GM12878 (cell line): Measurements from ENCODE around the gene PADI2. TPM values are rescaled to one million over a fixed set of nuclear protein-coding genes. Genes with fewer than 3 reads are reported as not detected.

Experiments
- ATAC-seq: fragments of 200-7000 bp; cut with Tn5 transposase; 3 replicates; pipeline ENCODE4 v1.9.1; 2020; ENCODE audit warnings: mild to moderate bottlenecking, moderate library complexity
- BruUV-seq: library from RNA; stranded (reverse); fragments of 400-500 nt; replicated peaks from 2 replicates; lab custom pipeline; 2021; lab: Mats Ljungman, UMichigan
- CTCF ChIA-PET: fragments of 300-600 bp; sonication (Branson Sonifier 250); formaldehyde crosslinking; extraction: SDS; loops from one replicate; lab custom pipeline; 2021; ENCODE audit warnings: inconsistent platforms; lab: Yijun Ruan, JAX
- POLR2A ChIA-PET: fragments of 350-600 bp; formaldehyde crosslinking; extraction: SDS; loops from one replicate; lab custom pipeline; 2021; ENCODE audit warnings: inconsistent platforms; lab: Charles Lee
- RAD21 ChIA-PET: fragments of 300-600 bp; sonication (Branson Sonifier 250); formaldehyde crosslinking; loops from one replicate; lab custom pipeline; 2023; ENCODE audit warnings: antibody characterized with exemption; ENCODE audit not compliant: unreplicated experiment; lab: Charles Lee
- SMC1A ChIA-PET: fragments of 300-600 bp; sonication (Branson Sonifier 250); formaldehyde crosslinking; loops from one replicate; lab custom pipeline; 2023; ENCODE audit not compliant: unreplicated experiment, uncharacterized antibody; lab: Charles Lee
- DNase-seq: peaks from one replicate; pipeline ENCODE4 v3.0.0-alpha.2; 2011; ENCODE audit warnings: low read depth, low spot score
- FAIRE-seq: peaks from 3 replicates; lab custom pipeline; 2011; peaks lifted over from hg19 to GRCh38; lab: Jason Lieb, UNC
- H2AFZ ChIP-seq: 2 replicates; pipeline ENCODE4 v1.6.0; 2011; ENCODE audit warnings: low read depth, low read length, control low read depth; ENCODE audit not compliant: control insufficient read depth
- H3K27ac ChIP-seq: 2 replicates; pipeline ENCODE4 v1.5.1; 2011; ENCODE audit warnings: control low read depth; ENCODE audit not compliant: control insufficient read depth, insufficient read depth
- H3K27me3 ChIP-seq, 2 experiments: replicated peaks in 1 of 2; 2 replicates each; pipeline versions ENCODE4 v1.6.0 to v1.6.1; 2011; ENCODE audit warnings: low read length in 1 of 2; ENCODE audit not compliant: control insufficient read depth in 2 of 2, insufficient read depth in 2 of 2
- H3K36me3 ChIP-seq, 2 experiments: 2 replicates each; pipeline ENCODE4 v1.5.1; 2011; ENCODE audit warnings: low read length in 1 of 2; ENCODE audit not compliant: control insufficient read depth in 2 of 2, insufficient read depth in 2 of 2
- H3K4me1 ChIP-seq: 2 replicates; pipeline ENCODE4 v1.6.1; 2011; ENCODE audit warnings: mild to moderate bottlenecking, low read length, moderate library complexity, mixed read lengths; ENCODE audit not compliant: control insufficient read depth, insufficient read depth
- H3K4me2 ChIP-seq: 2 replicates; pipeline ENCODE4 v1.6.0; 2011; ENCODE audit warnings: control low read depth; ENCODE audit not compliant: control insufficient read depth, insufficient read depth
- H3K4me3 ChIP-seq: fragments of 200-600 bp; sonication (generic); 2 replicates; pipeline ENCODE4 v1.5.1; 2016
- H3K79me2 ChIP-seq: 2 replicates; pipeline ENCODE4 v1.6.0; 2011; ENCODE audit warnings: low read length; ENCODE audit not compliant: control insufficient read depth, insufficient read depth
- H3K9ac ChIP-seq: 2 replicates; pipeline ENCODE4 v1.8.0; 2011; ENCODE audit warnings: low read length, control low read depth, mixed read lengths; ENCODE audit not compliant: control insufficient read depth, insufficient read depth
- H3K9me3 ChIP-seq: replicated peaks from 3 replicates; pipeline ENCODE4 v1.5.1; 2011; ENCODE audit warnings: mild to moderate bottlenecking, low read length; ENCODE audit not compliant: control insufficient read depth, insufficient read depth
- H4K20me1 ChIP-seq: 2 replicates; pipeline ENCODE4 v1.6.0; 2011; ENCODE audit not compliant: control insufficient read depth, insufficient read depth
- GATAD2B ChIP-seq: fragments of 450-650 bp; conservative IDR thresholded peaks from 2 replicates; pipeline ENCODE4 v1.6.1; 2017; ENCODE audit warnings: low read depth, mild to moderate bottlenecking, moderate library complexity
- TCF3 ChIP-seq: IDR thresholded peaks from 2 replicates; pipeline ENCODE4 v1.6.1; 2012; ENCODE audit warnings: low read depth, mild to moderate bottlenecking, low read length, borderline replicate concordance; ENCODE audit not compliant: insufficient read depth
- ZBTB33 ChIP-seq: fragments of 450-650 bp; IDR thresholded peaks from 2 replicates; pipeline ENCODE4 v1.6.1; 2017; ENCODE audit warnings: mild to moderate bottlenecking
- WGBS: methylation state at CpG from one replicate; pipeline ENCODE4 v1.1.6; 2016; ENCODE audit warnings: low lambda C conversion rate; ENCODE audit not compliant: insufficient replicate concordance, insufficient coverage; ENCODE audit errors: missing lambda C conversion rate; 5-methylcytosine and 5-hydroxymethylcytosine counted together
- in situ Hi-C: fragments of 300-500 bp; cut with MboI; formaldehyde crosslinking; loops from 9 replicates; pipeline ENCODE4 v1.14.3; 2018; ENCODE audit warnings: mixed read lengths
- intact Hi-C: fragments of 100-400 bp; cut with micrococcal nuclease; formaldehyde crosslinking; loops from one replicate; pipeline ENCODE4 v1.14.2; 2022; ENCODE audit not compliant: unreplicated experiment
- polyA plus RNA-seq, 11 experiments: library from polyadenylated mRNA; depleted of rRNA in 4 of 11; unstranded in 6 of 11; stranded (reverse) in 5 of 11; fragments of >200 nt; fragmentation: Nextera tagmentation in 4 of 11; fragmentation: Illumina TruSeq in 1 of 11; extraction: Ambion mirVana in 4 of 11; extraction: Trizol in 1 of 11; gene quantifications; 1 replicate in 1 of 11; 2 replicates in 10 of 11; pipeline versions ENCODE4 v1.2.1 to v1.2.3, GENCODE V29; 2011 to 2016; ENCODE audit warnings: inconsistent platforms in 2 of 11, missing spikeins in 2 of 11, low read depth in 1 of 11
- total RNA-seq, 4 experiments: library from RNA; depleted of rRNA in 3 of 4; stranded (reverse); fragments of >200 nt in 3 of 4; fragmentation: Illumina TruSeq in 1 of 4; extraction: Trizol in 1 of 4; gene quantifications; 2 replicates each; pipeline versions ENCODE4 v1.2.1 to v1.2.3, GENCODE V29; 2013 to 2021

The PADI2 gene
- total and polyA plus RNA-seq, 10 of the 15 experiments (the other 5 are each of a cell fraction or from before 2014, with no cell fraction given): 0.05 to 3.0 (median 0.10) TPM; not detected in 1

GRCh38 chr1:17046334-17046657, 73.0 kb downstream of the PADI2 start:
- Histone ChIP-seq H3K4me3 (no peak overlapping the region), H3K79me2 (peaks cover 12% of the 10 kb centered on the region), H3K27ac (no peak overlapping the region), H3K4me1 (peaks cover 3% of the 10 kb centered on the region; the same call in 1 of the 2 replicates), H3K9me3 (no peaks in the 10 kb centered on the region), H3K27me3 (no peaks in the 10 kb centered on the region), H3K9ac (no peak overlapping the region), H4K20me1 (no peaks in the 10 kb centered on the region), H3K4me2 (no peak overlapping the region), H3K36me3 (peaks cover 2 to 18% of the 10 kb centered on the region in 2 experiments; a peak in 3 of 4 replicates), H2AFZ (no peak overlapping the region)
- DNase-seq (no peak), ATAC-seq (no peak), FAIRE-seq (no peak)
- CTCF ChIA-PET: interaction anchor here (0.7 to 5.6 kb wide), 29 partner anchors 10 to 437 kb away, joined by 3 to 50 read pairs (median 5); no protein-coding TSS in a partner anchor
- SMC1A ChIA-PET: interaction anchor here (0.8 to 2.0 kb wide), 12 partner anchors 21 to 199 kb away, joined by 3 to 9 read pairs (median 5); partner anchors contain the start of gene PADI2
- RAD21 ChIA-PET: interaction anchor here (0.9 to 2.2 kb wide), 10 partner anchors 11 to 425 kb away, joined by 3 to 8 read pairs (median 3); no protein-coding TSS in a partner anchor
- no peak for TF ChIP-seq TCF3
- no peak for TF ChIP-seq GATAD2B
- no peak for TF ChIP-seq ZBTB33
- POLR2A ChIA-PET: no interaction called here
- intact Hi-C loops (loop anchor here (1.0 to 5.0 kb wide), 3 partner anchors 95 to 424 kb away; no protein-coding TSS in a partner anchor), in situ Hi-C loops (loop anchor here (5.0 kb wide), 2 partner anchors 89 to 419 kb away; no protein-coding TSS in a partner anchor)
- WGBS: 56% methylated on average over 3 of the region's 3 CpGs
- no TSS peak for BruUV-seq
